Measurements from ENCODE around the gene RNF11.
"Not testable (repeated sequence)": the region's sequence is repeated elsewhere in the genome, so short reads cannot be mapped to it uniquely, and the experiment has no call there.

The RNF11 gene, protein sequence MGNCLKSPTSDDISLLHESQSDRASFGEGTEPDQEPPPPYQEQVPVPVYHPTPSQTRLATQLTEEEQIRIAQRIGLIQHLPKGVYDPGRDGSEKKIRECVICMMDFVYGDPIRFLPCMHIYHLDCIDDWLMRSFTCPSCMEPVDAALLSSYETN

DNA sequence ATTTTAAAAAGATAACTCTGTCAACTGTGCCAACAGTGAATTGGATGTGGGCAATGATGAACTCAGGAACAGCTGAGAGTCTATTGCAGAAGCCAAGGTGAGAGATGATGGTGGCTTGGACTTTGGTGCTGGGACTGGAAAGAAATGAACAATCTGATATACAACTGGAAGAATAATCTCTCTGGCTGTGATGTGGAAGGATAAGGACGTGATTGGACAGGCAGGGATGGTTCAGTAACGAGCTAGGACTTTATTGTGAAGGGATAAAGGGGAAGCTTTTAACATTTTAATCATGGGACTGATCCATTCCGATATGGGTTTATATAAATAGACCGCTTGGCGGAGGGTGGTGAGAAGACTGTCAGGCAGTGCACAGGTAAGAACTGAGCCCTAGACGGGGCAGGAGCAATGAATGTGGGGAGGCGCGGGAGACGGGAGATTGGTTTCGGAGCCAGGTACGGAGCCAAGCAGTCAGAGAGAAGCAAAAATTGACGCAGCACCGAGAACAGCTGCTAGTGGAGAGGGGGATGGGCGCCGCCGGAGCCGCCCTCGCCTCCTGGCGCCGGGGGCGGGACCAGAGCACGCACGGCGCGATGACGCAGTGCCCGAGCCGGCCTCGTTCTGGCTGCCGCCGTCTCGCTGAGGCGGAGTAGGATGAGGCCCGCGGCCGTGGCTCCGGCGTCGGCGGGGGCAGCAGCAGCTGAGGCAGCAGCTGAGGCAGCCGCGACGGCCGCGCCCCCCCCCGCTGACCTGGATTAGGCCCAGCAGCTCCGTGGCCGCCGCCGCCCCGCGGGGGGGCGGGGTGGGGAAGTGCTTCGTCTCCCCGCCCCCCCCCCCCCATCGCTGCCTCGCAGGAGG, at the start of gene RNF11:
Gene RNF11, plus strand, starts transcription at position 601 of the 858 bp plus-strand sequence. CDS start 484 bp downstream, outside the sequence.
- peak; percentile 90 for DNase-seq (ENCODE audit: low spot score)

DNA sequence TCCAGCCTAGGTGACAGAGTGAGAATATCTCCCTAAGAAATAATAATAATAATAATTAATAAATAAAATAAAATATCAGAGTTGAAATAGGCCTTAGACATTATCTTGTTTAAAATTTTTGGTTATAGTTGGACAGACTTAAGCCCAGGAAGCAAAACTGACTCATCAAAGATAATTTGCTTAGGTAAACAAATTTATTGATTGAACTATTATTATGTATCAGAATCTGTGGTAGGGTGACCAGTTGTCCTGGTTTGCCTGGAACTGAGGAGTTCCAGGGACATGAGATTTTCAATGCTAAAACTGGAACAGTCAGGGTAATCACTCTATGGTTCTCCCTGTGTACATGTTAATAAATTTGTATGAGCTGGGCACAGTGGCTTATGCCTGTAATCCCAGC, 47.8 kb upstream of the RNF11 start:
- no peak for DNase-seq (ENCODE audit: low spot score)

DNA sequence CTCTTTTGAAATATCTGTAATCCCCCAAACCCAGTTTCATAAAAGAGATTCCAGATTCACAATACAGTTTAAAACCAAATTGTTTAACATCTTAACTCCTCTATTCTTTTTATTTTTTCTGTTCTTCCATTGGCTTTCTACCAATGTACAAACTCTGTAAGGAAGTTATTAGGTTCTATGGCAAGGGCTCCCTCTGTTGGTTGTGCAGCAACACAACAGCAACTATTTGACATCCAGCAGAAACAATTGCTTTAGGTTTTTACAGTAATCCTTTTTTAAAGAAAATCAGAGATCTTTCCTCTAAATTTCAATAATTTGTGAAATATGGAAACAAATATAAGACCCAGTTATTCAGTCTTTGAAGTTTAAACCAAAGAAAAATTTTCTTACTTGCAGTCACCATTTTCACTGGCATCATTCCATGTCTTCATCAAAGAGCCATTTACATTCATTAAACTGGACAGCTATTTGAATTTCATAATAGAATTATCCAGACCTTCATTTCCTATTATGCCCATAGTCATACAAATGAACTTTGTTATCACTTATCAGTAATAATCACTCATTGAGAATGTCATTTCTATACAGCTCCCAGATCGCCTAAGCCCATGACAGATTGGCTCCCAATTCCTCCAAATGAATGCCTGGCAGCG, 46.5 kb upstream of the RNF11 start:
- peak; percentile 50 for DNase-seq (ENCODE audit: low spot score)

DNA sequence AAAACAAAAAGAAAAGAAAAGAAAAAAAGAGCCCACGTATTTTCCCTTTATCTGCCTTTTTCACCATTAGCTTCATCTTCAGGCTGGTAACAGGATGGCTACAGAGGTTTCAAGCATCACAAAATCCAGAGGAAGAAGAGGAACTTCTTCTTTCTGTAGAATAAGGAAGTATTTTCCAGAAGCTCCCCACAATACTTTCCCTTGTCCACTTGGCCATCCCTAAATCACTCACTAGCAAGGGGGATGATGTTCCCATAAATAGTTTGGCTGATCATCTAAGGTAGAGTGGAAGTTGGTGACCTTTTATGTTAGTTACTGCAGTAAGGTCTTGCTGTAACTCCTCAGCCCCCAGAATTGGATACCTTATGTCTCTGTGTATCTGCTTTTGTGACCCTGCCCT, 45.1 kb upstream of the RNF11 start:
- DNase-seq (ENCODE audit: low spot score) = no peak

DNA sequence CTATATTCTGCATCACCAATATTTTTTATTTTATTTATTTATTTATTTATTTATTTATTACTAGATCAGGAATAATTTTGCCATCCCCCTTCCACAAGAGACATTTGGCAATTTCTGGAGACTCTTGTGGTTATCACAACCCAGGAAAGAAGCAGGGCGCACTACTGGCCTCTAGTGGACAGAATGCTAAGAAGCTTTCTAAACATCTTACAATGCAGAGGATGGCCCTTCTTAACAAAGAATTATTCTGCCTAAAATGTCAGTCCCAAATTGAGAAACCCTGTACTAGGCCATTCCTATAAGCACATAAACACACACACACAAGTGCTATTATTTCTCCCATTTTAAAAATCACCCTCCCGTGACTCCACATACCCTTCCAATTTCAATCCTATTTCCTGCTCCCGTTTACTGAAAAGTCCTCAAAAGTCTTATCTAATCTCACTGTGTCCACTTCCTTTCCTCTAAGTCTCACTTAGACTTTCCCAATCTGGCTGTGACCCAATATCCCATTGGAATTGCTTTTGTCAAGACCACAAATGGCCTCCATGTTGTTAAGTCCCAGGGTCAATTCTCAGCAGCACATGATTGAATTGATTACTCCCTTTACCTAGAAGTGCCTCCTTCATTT, 43.7 kb upstream of the RNF11 start:
- peak; percentile 58 for DNase-seq (ENCODE audit: low spot score)

DNA sequence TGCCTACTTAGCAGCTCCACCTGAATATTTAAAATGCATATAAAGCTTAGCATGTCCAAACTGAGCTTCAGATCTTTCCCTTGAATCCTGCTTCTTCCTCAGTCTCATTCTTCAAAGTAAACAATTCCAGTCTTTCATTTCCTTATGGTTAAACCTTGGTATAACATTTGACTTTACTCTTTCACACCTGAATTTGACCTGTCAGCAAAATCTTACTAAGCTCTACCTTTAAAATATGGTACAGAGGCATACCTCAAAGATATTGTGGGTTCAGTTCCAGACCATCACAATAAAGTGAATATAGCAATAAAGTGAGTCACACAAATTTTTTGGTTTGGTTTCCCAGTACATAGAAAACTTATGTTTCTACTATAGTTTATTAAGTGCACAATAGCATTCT, 42.5 kb upstream of the RNF11 start:
- DNase-seq (ENCODE audit: low spot score) = no peak

DNA sequence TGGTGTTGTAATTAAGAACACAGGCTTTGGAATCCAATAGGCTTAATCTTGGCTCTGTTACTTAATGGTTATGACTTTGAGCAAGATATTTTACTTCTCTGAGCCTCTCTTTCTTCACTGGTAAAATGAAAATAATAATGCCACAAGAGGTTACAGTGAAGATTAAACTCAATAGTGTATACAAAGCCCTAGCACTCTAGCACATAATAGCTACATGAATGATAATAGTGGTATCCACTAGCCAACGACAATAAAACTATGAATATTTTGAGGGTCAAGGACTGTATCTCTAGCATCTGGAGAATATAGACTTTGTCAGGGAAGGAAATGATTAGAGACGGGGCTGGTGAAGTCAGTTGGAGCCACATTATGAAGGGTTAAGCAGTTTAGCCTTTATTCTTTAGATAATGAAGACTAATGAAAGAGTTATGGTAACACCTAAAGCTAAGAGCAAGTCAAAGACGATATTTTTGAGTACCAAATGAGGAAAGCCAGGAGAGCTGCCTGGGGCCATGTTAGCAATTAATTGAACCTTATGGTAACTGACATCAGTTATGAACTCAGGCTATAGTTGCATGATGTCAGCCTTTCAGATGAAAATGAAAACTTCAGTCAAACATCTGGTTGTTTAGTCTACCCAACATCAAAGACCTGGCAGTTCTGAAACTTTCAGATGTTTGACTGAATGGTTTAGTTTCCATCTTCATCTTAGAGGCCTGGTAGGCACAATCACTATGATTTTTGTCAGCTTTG, 32.8 kb upstream of the RNF11 start:
- DNase-seq (ENCODE audit: low spot score) = no peak

DNA sequence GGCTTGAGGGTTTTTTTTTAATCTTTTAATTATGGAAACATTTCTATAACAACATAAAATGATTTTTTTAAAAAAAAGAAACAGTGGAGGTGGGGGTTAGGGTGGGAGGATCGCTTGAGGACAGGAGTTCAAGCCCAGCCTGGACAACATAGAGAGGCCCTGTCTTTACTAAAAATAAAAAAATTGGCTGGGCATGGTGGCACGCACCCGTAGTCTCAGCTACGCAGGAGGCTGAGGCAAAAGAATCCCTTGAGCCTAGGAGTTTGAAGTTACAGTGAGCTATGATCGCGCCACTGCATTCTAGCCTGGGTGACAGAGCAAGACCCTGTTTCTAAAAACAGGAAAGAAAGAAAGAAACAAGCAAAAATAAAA, 32.2 kb upstream of the RNF11 start:
- no peak for DNase-seq (ENCODE audit: low spot score)

DNA sequence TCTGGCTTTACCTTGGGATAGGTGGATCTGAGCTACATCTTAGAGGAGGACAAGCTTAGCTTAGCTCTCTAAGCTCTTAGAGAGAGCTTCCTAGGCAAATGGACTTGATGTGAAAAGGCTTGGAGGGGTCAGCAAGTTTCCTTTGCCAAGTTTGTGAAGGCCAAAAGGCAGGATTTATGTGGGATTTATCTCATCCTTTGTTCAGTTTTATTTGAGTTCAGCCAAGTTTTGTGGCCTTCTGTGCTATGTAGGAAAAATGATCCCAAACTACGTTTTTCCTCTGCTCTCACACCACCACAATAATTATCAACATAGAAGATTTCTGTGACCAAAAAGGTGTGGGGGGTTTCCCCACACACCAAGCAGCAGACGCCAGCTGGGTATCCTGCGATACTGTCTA, 26.0 kb upstream of the RNF11 start:
- DNase-seq (ENCODE audit: low spot score) = no peak

DNA sequence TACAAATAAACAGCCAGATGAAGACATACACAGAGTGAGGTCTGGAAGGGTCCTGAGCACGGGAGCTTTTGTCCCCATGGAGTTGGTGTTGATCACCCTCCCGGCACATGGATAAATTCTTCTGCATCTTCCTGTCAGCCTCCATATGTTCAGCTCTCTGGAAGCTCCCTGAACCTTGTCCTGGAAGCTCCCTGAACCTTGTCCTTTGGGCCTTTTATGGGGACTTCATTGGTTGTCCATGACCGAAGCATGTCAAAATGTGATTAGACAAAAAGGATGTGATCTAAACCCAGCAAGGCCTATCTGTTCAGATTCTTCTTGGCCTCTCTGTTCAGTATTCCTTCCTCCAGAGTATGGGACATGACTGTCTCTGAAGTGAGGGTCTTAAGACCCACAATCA, 25.4 kb upstream of the RNF11 start:
- no peak for DNase-seq (ENCODE audit: low spot score)

DNA sequence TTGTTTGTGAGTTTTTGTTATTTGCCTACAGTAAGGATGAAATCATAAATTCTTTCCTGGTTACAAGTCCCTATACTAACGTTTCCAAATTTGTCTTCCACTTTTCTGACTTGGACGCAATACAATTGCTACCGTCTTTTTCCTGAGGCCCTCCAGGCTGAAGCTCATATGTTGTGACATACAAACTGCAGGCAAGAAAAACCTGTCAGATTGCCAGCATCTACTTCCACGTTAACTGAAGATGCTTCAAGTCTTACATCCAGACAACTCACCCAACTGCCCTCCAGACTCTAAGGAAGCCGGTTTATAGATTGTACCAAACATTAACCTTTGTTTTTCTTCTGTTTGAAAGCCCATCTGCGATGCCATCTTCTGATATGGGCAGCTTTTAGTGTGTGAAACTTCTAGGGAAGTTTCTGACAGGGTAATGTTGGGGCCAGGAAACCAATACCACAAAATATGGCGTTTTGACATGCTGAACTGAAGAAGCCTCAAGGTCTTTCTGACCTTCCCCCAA, 21.4 kb upstream of the RNF11 start:
- DNase-seq (ENCODE audit: low spot score) = peak; percentile 3

DNA sequence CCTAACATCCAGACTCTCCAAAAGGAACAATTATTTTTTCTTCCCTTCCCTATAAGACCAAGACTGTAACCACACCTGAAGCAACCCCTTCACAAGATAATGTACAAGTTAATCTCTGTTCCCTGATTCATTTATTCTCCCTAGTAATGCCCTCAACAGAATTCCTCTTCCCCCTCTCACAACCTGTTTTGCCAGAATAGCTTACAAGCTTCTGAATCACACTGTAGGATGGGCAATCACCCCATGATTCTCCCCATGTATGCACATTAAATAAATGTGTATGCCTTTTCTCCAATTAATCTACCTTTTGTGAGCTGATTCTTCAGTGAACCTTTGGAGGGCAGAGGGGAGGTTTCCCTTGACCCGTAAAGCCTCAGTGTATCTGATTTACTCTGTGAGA, 20.9 kb upstream of the RNF11 start:
- no peak for DNase-seq (ENCODE audit: low spot score)

DNA sequence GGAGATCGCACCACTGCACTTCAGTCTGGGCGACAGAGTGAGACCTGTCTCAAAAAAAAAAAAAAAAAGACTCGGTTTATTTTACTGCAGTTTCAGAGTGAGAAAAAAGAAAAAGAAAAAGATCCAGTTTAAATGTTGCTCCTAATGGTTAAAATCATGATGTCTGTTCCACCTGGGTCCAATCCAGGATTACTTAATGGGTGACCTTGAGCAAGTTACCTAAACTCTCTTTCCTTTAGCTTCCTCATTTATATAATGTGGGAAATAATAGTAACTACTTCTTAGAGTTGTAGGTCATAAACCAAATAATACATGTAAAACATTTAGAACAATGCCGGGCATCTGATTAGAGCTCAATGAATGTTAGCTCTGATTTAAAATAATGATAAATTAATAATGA, 19.4 kb upstream of the RNF11 start:
- no peak for DNase-seq (ENCODE audit: low spot score)

DNA sequence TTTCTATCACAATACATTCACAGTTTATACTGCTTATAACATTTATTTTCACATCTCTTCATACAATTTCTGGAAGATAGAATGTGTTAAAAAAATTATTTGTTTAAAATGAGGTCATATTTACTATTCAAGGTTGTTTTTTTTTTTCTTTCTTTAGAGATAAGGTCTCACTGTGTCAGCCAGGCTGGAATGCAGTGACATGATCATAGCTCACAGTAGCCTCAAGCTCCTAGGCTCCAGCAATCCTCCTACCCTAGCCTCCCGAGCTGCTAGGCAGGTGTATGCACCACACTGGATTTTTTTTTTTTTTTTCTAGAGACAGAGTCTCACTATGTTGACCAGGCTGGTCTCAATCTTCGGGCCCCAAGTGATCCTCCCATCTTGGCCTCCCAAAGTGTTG, 19.0 kb upstream of the RNF11 start:
- no peak for DNase-seq (ENCODE audit: low spot score)

DNA sequence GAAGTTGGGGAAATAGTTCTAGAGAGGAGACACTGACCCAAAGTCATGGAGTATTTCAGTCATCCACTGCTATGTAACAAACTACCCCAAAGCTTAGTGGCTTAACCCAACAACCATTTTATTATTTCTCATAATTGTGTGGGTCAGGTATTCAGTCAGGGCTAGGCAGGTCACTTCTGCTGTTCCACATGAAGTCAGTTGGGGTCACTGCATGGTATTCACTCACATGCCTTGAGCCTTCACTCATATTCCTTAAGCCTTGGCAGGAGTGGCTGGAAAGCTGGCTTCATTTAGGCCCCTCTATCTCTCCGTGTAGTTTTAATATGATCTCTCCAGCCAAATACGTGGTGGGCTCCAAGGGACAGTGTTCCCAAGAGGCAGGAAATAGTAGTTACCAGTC, 17.5 kb upstream of the RNF11 start:
- no peak for DNase-seq (ENCODE audit: low spot score)

DNA sequence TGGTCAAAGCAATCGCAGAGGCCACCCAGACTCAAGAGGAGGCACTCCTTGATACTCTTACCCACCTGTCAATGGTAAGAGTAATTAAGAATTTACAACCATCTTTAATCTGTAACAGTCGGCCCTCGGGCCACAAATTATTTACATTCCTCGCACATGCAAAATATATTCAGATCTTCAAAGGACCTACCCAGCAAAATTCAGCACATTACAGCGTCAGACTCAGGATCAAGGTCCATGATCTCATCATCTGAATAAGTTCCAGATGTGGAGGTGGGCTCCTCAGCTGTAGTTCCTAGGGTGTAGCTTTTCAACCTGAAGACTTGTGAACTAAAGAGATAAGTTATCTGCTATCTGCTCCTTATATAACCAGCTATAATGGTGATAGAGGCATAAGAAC, 17.1 kb upstream of the RNF11 start:
- no peak for DNase-seq (ENCODE audit: low spot score)

DNA sequence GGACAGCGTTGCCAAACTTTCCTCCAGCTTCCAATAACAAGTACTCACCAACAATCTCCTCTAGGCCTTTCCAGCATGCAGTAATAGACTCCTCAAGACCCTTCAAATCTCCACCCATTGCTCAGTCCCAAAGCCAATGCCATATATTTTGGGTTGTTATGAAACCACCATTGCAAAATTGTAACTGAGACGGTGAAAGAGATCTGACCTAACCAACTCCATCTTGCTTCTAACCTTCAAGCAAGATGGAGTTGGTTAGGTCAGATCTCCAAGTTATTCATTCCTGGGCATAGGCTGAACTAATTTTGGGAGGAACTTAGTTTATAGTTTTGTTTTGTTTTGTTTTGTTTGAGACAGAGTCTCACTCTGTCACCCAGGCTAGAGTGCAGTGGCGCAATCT, 14.5 kb upstream of the RNF11 start:
- not testable (repeated sequence) for DNase-seq (ENCODE audit: low spot score)

DNA sequence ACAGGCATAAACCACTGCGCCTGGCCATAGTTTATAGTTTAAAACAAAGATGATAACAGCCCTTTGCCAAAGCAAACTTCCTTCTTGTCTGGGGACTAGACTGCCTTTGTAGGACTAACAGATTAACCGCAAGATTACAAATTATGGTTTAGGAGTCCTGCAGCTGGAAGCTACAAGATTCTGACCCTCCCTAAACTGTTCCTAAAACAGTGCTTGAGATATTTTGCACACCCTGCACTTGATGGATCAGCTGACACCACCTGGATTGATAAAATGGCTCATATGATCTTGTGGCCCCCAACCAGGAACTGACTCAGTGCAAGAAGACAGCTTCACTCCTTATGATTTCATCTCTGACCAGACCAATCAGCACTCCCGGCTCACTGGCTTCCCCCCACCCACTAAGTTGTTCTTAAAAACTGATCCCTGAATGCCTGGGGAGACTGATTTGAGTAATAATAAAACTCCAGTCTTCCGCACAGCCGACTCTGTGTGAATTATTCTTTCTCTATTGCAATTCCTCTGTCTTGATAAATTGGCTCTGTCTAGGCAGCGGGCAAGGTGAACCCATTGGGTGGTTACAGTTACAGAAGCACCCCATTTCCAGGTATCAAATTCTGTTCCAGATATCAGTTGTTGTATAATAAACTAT, 13.8 kb upstream of the RNF11 start:
- no peak for DNase-seq (ENCODE audit: low spot score)

DNA sequence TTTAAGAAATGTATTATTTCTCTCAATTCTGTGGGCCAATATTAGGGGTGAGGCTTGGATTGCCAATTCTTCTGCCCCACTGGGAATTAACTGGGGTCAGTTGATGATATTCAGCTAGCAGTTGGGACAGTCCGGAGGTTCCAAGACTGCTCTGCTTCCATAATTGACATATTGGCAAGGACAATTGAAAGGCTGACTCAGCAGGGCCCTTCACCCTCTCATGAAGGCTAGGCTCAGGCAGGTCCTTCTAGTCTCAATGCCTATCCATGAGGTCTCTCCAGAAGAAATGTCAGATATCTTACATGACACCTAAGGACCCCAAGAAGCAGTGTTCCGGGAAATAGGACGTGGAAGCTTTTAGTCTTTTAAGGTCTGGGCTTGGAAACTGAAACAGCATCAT, 13.3 kb upstream of the RNF11 start:
- no peak for DNase-seq (ENCODE audit: low spot score)

DNA sequence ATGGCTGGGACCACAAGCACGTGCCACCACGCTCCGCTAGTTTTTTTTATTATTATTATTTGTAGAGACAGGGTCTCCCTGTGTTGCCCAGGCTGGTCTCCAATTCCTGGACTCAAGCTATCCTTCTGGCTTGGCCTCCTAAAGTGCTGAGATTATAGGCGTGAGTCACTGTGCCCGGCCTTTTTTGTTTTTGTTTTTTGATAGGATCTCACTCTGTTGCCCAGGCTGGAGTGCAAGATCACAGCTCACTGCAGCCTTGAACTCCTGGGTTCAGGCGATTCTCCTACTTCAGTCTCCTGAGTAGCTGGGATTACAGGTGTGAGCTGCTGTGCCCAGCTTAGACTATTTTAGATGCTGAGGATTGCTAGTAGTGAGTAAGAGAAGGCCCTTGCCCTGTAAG, 11.8 kb upstream of the RNF11 start:
- no peak for DNase-seq (ENCODE audit: low spot score)

DNA sequence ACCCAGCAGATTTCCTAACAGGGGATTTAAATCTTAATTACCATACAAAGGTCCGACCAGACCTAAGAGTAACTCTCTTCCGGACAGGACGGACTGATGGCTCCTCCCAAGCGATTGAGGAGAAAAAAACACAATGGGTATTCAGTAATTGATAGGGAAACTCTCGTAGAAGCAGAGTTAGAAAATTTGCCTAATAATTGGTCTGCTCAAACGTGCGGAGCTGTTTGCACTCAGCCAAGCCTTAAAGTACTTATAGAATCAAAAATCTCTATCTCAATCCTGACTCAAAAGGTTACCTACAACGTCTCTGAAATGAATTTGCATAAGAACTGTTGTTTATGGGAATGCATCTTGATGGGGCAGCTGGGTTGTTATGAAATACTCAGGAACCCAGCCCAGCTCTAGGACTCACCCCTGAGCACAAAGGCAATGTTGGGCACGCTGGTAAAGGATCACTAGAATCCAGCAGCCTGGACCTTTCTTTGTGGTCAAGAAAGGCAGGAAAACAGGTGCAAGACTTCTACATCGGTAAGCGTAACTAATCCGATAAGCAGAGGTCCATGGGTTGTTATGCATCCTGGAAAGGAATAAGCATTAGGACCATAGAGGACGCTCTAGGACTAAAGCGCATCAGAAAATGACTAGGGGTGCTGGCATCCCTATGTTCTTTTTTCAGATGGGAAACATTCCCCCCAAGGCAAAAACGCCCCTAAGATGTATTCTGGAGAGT, 8.7 kb upstream of the RNF11 start:
- DNase-seq (ENCODE audit: low spot score) = not testable (repeated sequence)
